ENCODE measurements around the gene EML4.
A peak's percentile ranks its signal among the peaks of the same experiment; 100 is the strongest.

The EML4 gene

GRCh38 chr2:42185220-42185921, 16.2 kb downstream of the EML4 start:
- no peak for TF ChIP-seq CTCF (IDR thresholded peaks at IDR 0.05; ENCODE audit: low read depth, low read length)
- peak; percentile 26 to 46 for DNase-seq (ENCODE audit: low read depth in 2 of 2)
- no peak overlapping the region for H3K4me3 ChIP-seq (replicated peaks in 1 of 2; ENCODE audit: low read depth in 2 of 2, low read length in 2 of 2)

GRCh38 chr2:42186366-42186765, 17.2 kb downstream of the EML4 start:
- TF ChIP-seq CTCF (IDR thresholded peaks at IDR 0.05; ENCODE audit: low read depth, low read length): no peak
- no peak overlapping the region for H3K4me3 ChIP-seq (replicated peaks in 1 of 2; ENCODE audit: low read depth in 2 of 2, low read length in 2 of 2)
- peak; percentile 25 to 57 for DNase-seq (ENCODE audit: low read depth in 2 of 2)

- no peak for DNase-seq (ENCODE audit: low read depth in 2 of 2)
- no peak overlapping the region for H3K4me3 ChIP-seq (replicated peaks in 1 of 2; ENCODE audit: low read depth in 2 of 2, low read length in 2 of 2)
- TF ChIP-seq CTCF (IDR thresholded peaks at IDR 0.05; ENCODE audit: low read depth, low read length): no peak
Observed at GRCh38 chr2:42186945-42187632, 17.9 kb downstream of the EML4 start.

GRCh38 chr2:42187886-42188285, 18.7 kb downstream of the EML4 start:
- no peak for DNase-seq (ENCODE audit: low read depth in 2 of 2)
- no peak for TF ChIP-seq CTCF (IDR thresholded peaks at IDR 0.05; ENCODE audit: low read depth, low read length)
- no peak overlapping the region for H3K4me3 ChIP-seq (replicated peaks in 1 of 2; ENCODE audit: low read depth in 2 of 2, low read length in 2 of 2)

GRCh38 chr2:42189235-42189566, 20.0 kb downstream of the EML4 start:
- H3K4me3 ChIP-seq (replicated peaks in 1 of 2; ENCODE audit: low read depth in 2 of 2, low read length in 2 of 2): no peak overlapping the region
- DNase-seq (ENCODE audit: low read depth in 2 of 2): no peak
- no peak for TF ChIP-seq CTCF (IDR thresholded peaks at IDR 0.05; ENCODE audit: low read depth, low read length)

GRCh38 chr2:42190191-42190590, 21.0 kb downstream of the EML4 start:
- no peak for DNase-seq (ENCODE audit: low read depth in 2 of 2)
- TF ChIP-seq CTCF (IDR thresholded peaks at IDR 0.05; ENCODE audit: low read depth, low read length): no peak
- H3K4me3 ChIP-seq (replicated peaks in 1 of 2; ENCODE audit: low read depth in 2 of 2, low read length in 2 of 2): no peak overlapping the region
